T-helper 1 cell treated with Interleukin-12 subunit alpha and Interleukin-12 subunit beta and Interleukin-4 antibody, amounts not matched to agents 30 ng/mL and 1 ng/mL, for 36 hours (primary cell): ENCODE data around the gene HRH2. TPM values are rescaled to one million over a fixed set of nuclear protein-coding genes. Genes with fewer than 3 reads are reported as not detected.

Experiments used
- intact Hi-C: fragments of 100-400 bp; cut with micrococcal nuclease; formaldehyde crosslinking; loops from one replicate; pipeline ENCODE4 v1.15.1; 2024
- total RNA-seq: library from RNA; stranded (reverse); gene quantifications from 2 replicates; pipeline ENCODE4 v1.2.3, GENCODE V29; 2022

The HRH2 gene
- total RNA-seq, 1 donor from 2014 or later = 39.3 TPM

DNA sequence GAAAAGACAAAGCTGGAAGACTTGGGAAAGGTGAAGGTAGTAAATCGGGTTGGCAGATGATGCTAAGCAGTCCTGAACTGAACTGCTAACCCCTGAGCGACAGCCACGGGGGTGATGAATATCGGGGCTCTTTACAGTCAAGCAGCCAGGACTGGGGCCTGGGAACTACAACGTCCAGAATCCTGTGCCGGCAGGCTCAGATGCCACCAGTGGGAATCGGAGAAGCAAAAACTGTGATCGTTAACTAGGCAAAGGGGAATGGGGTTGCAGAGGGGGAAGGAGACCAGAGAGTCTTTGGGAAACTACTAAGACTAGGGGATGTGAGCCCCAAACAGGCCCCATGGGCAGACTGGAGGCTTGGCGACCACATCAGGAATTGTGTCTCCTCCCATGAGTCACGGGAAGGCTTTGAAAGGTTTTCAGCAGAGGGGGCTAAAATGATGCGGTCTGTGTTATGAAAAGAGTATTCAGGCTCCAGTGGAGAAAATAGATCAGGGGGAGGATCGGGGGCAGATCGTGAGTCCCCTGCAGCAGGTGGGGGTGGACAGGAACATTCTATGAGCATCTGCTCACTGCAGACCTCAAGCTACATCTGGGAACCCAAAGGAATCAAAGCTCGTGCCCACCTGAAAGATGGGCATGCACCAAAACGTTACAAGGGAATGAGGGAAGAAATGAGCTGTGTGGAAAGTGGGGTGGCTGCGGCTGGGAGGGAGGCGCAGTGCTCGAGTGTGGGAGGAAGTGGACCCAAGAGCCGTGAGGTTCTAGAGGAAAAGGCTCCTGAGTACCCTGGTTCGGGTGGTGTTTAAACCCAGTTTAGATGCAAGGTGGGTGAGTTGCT, 53.8 kb downstream of the HRH2 start:
- intact Hi-C loops = no loop called here

DNA sequence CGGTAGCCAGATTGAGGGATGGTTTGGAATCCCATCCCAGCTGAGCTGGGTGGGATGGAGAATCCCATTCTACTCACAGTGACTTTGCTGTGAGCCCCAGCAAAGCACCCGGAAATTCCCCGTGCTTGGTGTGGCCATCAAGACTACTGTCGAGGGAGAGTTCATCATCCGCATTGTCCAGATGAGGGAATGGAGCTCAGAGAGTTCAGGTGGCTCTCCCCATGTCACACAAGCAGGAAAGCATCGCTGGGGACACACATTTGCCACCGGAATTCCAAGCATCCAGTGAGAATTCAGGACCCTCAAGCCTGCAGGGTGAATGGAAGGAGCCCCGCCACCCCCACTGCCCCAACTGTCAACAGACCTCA, 54.4 kb downstream of the HRH2 start:
- intact Hi-C loops = no loop called here

DNA sequence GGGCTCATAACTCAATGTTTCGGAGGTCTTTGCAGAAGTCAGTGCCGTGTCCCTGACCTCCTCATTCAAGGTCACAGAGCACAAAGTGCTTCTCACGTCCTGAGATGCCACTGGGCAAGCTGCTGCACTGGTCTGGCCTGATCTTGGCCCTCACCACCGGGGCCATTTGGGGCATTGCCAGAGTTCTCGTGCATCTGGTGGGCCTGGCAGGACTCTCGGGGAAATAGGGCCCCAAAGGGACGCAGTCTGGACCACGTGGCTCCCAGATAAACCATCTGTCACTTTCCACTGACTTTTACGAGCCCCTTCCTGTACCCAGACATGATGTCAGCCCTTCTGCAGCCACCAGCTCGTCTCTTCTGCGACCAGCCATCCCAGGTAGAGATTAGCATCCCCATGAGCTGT, 54.8 kb downstream of the HRH2 start:
- intact Hi-C loops = no loop called here

DNA sequence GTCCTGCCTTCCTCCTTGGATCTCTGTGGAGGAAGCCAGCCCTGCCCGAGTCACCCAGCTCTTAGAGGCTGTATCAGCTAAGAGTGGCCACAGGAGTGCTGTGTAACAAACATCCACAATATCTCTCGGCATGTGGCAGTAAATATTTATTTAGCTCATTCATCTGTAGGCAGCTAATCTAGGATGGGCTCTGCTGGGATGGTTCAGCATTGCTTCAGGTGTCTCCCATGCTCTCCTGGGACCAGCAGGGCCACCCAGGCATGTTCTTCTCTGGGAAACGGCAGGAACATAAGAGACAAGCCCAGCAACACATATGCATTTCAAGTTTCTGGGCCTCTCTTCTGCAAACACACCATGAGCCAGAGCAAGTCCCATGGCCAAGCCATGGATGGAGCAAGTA, 56.1 kb downstream of the HRH2 start:
- intact Hi-C loops = no loop called here

DNA sequence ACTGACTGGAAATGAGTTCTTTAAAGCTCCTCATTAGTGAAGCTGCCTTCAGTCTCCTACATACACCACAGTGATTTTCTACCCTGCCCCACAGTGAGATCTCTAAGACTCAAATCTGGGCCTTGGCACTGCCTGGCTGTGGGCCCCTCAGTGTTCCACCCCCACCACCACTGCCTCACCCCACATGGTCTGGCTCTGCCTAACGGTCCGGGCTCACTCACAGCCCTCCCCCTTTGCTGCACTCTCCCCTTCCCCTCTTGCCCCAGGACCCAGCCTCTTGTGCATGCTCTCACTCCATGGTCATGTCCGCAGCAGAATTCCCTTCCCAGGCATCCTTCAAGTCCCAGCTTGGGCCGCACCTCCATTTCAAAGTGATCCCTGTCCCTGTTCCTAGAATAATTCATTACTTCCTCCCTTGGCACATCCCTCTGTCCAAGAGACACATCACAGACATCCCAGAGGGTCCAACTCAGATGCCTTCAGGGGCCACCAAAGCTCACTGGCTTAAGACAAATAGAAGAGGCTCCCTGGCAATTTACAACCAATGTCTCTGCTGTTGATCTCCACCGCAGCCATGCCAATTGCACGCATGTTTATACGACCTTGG, 56.7 kb downstream of the HRH2 start:
- intact Hi-C loops = no loop called here

DNA sequence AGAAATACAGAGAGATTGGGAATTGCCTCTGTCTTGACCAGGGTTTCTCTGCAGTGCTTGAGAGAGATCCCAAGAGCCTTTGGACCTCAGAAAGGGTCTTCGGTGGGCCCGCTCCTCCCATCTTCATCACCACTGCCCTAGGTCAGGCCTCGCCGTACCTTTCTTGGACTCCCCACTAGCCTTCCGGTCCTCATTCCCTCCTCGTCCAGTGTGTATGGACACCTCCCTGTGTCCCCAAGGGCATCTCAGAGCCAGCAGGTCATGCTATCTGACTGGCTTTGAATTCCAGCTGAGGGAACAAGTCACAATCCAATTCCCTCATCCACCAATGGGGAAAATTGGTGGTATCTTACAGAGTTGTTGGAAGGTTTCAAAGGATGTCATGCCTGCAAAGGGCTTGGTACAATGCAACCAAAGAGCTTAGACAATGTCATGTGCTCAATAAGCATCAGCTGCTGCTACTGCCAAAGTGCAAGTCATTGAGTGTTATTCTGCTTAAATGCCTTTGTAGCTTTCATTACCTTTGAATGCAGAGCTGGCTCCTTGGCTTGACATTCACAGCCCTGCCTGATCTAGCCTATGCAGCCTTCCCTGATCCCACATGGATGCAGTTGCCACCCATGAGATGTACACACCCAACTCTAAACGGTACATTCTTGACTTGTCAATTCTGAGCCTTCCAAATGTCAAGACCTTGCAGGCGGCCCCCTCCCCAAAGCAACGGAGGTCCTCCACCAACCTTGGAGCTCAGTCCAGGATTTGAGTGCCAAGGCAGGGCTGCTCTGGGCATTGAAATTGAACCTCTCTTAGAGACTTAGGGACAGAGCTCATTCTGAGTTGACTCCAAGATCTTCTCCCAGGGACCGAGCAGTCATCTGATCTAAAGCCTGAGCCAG, 58.0 kb downstream of the HRH2 start:
- intact Hi-C loops = no loop called here

DNA sequence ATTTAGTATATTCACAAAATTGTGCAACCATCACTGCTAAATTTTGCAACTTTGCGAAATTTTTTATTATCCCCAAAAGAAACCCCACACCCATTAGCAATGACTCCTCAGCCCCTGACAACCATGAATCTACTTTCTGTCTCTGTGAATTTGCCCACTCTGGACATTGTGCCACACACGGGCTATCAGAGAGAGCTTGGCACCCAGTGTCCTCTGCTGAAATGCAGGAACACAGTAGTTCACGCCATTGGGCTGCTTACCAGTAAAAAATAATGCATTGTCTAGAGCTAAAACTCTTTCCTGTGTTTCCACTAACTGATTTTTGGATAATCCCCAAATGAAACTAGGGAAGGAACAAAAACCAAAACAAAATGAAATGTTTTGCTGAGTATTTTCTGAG, 60.0 kb downstream of the HRH2 start:
- intact Hi-C loops = loop anchor here (1.0 to 2.0 kb wide), 3 partner anchors 22 to 767 kb away; no protein-coding TSS in a partner anchor

DNA sequence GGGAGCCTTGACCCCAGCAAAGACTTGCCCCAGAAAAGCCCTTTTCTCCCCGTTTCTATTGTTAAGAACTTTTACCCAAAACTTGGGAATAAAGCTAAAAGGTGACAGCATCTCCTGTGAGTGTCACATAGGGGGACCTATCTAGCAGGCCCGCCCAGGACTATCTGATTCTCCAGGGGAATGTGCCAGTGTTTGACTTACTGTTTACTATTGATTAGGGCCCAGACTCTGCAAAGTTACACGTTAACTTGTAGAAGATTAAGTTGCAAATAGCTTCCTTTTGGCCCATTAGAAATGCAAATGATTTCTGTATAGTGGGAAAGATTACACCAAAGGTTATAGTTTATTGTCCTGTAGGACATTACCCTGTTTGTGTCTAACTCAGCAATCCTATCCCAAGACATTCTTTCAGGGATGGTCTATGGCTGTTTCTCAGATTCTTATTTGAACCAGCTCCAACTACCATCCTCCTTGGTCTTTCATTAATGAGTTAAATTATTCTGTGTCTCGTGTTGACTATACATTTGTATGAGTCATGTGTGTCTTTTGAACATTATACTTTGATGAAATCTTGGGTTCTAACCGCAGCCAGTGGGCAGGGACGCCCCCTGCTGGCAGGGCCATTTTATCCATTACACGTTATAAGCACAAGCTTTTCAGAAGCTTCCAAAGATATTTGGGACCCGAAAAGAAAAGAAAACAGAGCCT, 60.7 kb downstream of the HRH2 start:
- intact Hi-C loops = loop anchor here (1.0 to 2.0 kb wide), 3 partner anchors 22 to 768 kb away; no protein-coding TSS in a partner anchor

DNA sequence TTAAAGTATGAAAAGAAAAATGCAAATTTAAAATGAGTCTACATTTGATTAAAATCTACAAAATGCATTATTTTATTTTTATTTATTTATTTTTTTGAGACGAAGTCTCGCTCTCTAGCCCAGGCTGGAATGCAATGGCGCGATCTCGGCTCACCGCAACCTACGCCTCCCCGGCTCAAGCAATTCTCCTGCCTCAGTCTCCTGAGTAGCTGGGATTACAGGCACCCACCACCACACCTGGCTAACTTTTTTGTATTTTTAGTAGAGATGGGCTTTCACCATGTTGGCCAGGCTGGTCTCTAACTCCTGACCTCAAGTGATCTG, 61.2 kb downstream of the HRH2 start:
- intact Hi-C loops = loop anchor here (2.0 kb wide), 1 partner anchor 768 kb away; no protein-coding TSS in a partner anchor

DNA sequence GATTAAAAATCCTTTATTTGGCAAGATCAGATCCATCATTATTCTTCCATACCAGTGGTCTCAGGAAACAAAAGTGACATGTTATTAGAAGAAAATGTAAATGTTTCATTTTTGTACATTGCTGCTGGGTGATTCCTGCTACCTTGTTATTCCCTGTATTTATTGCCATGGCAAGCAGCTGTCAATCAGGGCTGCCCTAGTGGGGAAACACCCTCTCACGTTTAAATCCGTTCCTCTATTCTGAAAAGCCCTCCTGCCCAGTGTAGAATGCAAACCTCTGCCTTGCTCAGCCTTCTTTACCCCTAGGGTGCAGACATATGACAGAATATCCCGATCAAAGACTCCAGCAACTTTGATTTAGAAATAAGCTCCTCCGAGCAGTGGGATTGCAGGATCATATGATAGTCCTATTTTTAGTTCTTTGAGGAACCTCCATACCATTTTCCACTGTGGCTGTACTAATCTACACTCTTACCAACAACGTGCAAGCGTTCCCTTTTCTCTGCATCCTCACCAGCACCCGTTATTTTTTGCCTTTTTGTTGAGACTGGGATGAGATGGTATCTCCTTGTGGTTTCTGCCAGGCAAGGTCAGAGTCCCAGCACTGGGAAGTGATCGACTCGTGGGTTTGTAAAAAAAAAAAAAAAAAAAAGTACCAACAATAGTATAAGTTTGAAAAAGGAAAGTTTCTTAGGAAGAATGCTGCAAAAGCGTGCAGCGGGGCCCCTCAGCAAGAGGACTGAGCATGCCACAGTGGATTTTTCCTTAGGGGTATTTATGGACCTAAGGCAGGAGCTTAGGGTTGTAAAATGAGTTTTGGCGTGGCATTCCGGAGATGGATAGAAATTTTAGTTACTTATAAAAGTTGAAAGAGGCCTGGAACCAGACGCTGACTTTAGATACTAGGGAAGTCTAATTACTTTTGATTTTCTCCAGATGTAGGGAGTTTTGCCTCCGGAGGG, 66.7 kb downstream of the HRH2 start:
- intact Hi-C loops = loop anchor here (5.0 kb wide), 1 partner anchor 1388 kb away; no protein-coding TSS in a partner anchor

DNA sequence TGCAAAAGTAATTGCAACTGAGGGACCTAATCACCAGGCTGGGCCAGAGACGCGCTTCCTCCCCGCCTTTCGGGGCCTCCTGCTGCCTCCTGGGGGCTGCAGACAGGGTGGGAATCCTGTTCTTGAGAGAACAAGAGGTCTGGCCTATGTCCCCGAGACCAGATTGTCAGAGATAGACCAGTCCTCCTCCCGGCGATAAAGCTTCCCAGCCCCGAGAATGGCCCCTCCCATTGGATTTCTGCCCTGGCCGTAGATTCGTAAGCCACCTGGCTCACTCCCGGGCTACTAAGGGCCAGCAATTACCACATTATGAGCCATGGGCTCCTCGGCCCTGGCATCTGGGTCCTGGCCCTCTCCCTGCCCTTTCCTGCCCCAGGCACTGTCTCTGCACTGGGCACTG, 70.4 kb downstream of the HRH2 start:
- intact Hi-C loops = loop anchor here (2.0 to 5.0 kb wide), 3 partner anchors 144 to 1384 kb away; partner anchors contain the start of gene KIAA1191

DNA sequence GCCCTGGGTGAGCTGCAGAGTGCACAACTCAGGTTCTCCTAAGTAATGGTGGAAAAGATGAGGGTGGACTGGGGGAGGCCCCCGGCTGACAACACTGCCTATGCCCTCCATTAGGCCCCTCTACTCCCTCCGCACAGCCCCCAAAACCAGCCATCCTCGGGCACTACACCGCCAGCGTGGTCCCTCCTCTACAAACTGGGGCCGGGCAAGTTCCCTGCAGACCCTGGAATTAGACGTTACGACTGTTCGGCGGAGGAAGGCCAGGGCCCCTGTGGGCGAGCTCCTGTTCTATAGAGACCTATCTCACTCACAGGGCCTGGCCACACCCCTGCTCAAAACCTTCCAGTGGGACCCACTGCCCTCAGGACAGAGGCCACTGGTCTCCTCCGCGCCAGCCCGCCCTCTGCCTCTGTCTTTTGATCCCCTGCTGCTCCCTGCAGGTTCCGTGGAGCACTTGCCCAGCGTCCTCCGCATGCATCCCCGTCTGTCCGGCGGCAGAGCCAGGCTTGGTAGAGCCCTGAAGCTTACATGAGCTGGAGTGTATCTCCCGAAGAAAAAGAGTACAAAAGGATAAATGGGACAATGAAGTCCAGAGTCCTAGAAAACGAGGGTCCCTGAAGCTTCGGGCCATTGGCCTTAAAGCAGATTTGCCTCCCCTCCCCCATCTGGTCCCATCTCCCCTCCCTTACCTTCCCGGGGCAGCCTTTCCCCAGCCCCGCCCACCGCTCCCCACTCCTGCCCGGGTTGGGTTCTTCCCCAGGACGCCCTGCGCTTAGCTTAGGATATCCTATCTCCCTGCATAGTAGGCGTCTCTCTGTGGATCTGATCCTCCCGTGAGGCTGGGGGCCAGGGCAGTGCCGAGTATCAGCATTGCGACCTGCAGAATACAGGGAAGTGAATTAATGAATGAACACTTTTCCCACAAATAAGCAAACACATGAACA, 71.3 kb downstream of the HRH2 start:
- intact Hi-C loops = loop anchor here (1.0 to 5.0 kb wide), 5 partner anchors 144 to 1383 kb away; partner anchors contain the start of genes HIGD2A, KIAA1191 and NOP16

DNA sequence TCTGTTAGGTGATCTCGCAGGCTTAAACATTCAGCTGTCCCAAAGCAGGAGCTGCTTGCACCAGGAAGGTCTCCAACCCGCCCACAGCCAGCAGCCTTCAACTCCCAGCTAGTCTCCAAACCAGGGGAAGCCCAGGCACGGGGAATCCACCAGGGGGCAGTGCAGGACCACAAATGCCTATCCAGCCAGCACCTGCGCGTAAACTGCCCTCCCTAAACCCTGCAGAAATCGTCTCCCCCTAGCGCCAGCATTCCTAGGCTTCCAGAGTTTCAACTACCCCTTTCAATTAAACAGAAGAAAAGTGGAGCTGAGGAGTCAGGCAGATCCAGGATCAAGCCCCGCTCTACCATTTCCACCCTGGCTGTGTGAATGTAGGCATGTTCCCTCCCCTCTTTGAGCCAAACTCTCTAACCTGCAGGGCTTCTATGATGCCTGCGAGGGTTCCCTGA, 72.0 kb downstream of the HRH2 start:
- intact Hi-C loops = loop anchor here (1.0 to 10.0 kb wide), 8 partner anchors 34 to 1382 kb away; partner anchors contain the start of genes HIGD2A, KIAA1191 and NOP16

DNA sequence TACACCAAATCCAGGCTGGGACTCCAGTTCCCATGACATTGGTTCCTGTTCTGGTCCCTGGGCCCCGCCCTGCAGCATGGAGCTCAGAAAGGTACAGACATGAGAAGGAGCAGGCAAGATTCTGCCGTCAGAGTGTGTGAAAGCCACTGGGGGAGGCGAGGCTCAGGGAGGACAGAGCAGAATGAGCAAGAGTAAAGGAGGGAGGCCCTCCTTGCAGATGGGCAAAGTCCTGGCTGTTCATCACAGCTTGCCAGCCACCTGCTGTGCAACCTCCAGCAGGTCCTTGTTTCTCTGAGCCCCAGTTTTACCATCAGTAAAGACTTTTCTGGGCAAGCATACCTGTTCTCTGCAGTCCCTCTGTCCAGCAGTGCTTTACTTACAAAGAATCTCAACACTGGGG, 73.3 kb downstream of the HRH2 start:
- intact Hi-C loops = loop anchor here (10.0 kb wide), 1 partner anchor 1224 kb away; no protein-coding TSS in a partner anchor

DNA sequence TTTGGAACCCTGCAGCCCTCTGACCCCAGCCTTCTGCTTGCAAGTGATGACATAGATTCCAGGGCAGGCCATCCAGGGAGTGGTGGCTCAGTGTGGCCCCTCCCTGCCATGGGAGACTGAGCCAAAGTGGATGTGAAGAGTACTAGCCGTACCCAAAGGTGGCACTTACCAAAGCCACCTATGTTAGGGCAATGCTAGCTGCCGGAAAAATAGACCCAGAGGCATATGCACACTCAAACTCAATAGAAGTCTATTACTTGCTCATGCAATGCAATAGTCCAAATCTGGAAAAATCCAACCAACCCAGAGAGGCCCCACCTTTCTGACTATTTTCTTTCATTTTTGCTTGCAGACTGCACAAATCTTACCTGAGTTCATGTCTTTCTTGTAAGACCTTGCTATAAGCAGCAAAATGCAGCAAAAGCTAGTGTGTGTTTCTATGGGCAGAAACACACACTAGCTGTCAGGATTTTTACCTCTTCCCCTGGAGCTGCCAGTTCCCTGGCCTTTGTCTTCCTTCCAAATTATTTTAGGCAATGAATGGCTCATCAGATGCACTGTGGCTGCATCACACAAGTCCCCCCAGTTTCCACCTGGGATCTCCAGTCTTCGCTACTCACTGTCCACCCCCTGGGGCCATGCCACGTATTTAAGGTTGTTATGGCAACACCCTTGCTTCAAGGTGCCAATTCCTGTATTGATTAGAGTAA, 74.0 kb downstream of the HRH2 start:
- intact Hi-C loops = loop anchor here (10.0 kb wide), 1 partner anchor 1223 kb away; no protein-coding TSS in a partner anchor

DNA sequence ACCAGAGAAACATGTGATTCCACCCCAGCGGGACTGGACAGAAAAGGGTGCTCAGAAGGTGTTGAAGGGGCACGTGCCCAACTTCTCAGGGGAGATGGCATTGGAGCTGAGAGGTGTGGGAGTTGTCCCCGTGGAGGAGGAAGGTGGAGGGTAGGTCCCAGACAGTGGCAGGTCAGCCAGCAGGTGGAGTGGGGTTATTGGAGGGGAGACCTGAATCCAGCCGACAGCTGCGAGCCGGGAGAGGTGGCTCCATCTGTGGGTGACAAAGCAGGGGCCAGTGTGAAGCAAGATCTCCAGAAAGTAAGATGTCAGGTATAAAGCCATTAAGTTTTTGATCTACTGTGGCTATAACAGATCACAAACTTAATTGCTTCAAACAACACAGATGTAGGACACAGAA, 75.1 kb downstream of the HRH2 start:
- intact Hi-C loops = loop anchor here (10.0 kb wide), 1 partner anchor 1222 kb away; no protein-coding TSS in a partner anchor

DNA sequence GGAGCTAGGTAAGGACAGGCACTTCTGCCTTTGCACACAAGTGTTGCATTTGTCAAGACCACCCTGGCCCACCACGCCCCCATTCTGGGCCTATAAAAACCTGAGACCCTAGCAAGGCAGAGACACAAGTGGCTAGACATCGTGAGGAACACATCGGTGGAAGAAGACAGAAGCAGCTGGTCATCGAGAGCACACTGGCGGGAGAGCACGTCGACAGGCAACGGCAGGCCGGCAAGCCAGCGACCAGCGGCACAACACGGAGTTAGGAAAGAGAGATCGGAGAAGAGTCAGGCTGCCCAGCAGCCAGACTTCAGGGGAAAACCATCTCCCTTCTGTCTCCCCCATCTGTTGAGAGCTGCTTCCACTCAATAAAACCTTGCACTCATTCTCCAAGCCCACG, 76.1 kb downstream of the HRH2 start:
- intact Hi-C loops = loop anchor here (10.0 kb wide), 1 partner anchor 1221 kb away; no protein-coding TSS in a partner anchor
